GM18502 (cell line): ENCODE results near the gene CHD2.

ENCODE experiments used
- ATAC-seq: cut with Tn5 transposase; IDR thresholded peaks from one replicate; pipeline ENCODE4 v1.9.1; 2021; ENCODE audit warnings: mild to moderate bottlenecking; ENCODE audit not compliant: unreplicated experiment, poor library complexity

CHD2 gene

DNA sequence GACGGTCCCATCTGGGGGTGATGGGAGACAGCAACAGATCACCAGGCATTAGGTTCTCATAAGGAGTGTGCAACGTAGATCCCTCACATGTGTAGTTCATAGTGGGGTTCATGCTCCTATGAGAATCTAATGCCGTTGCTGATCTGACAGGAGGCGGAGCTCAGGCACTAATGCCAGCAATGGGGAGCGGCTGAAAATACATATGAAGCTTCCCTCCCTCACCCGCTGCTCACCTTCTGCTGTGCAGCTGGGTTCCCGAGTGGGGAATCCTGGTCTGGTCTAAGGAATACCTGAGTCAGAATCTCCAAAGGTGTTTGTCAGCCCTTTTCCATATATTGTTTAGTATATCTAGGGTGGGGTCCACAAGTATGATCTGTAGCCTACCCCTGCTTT is 52.3 kb downstream of the CHD2 start:
- ATAC-seq, result no peak

DNA sequence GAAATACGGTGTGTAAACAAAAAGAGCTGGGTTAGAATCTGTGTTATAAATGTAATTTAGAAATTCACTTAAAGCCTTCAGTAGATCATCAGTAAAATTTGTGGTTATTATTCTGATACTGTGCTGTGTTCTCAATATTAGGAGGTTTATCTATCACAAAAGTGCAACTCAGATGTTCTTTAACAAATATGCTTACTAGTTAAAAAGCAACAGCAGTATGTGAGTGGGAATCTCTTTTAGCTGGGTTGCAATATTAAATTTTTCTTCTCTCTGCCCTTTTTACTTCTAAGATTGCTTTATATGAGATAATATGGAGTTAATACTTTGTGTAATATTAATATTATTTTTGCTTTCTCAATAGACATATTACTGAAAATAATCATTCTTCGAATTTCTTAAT is 53.4 kb downstream of the CHD2 start:
- ATAC-seq, result no peak

DNA sequence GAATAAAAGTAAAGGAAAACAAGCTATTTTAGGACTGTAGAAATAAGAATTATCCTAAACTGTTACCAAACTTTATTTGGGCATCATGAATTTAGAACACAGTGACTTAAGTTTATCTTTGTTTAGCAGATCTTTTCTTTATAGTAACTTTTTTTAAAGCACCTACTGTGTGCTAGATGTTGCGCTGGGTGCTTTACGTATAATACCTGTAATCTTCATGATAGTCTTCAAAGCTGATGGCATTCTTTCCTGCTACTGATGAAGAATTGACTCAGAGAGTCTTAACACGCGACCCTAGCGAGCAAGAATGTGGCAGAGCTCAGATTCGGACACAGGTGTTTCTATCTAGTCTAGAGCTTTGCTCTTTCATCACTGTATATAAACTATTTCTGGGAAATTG is 53.9 kb downstream of the CHD2 start:
- no peak for ATAC-seq

DNA sequence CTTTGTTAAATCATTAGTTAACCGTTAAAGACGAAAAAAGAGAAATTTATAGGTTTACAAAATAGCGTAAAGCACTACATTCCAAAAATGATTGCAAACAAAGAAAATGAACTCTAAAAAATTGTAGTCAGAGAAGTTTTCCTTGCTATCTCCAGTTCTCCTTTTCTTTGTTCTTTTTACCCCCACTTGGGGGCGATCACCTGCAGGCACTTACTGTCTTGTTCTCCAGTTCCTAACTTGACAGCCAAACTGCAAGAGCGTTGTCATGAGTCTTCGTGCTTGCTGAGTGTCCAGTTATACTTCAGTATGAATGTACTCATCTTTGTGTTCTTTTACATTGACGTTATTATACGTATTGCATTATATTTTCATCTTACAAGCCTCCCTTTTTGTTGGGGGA is 54.5 kb downstream of the CHD2 start:
- no peak for ATAC-seq

DNA sequence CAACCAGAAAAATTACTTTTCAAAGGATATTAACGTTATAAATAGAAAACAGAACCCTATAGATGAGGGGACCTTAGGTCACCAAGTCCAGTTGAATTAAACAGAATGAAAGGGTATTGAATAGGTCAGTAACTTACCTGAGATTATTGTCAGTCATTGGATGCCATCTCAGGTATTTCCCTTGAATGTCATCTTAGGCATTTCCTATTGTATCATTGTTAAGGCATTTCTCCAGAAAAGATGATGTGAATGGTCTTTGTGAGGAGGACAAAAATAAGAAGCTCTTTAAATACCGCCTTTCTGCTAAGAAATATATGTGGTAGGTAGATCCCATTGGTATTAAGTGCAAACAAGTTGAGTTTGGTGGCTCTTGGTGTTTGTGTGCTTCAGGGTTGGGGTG is 55.6 kb downstream of the CHD2 start:
- ATAC-seq, result no peak

DNA sequence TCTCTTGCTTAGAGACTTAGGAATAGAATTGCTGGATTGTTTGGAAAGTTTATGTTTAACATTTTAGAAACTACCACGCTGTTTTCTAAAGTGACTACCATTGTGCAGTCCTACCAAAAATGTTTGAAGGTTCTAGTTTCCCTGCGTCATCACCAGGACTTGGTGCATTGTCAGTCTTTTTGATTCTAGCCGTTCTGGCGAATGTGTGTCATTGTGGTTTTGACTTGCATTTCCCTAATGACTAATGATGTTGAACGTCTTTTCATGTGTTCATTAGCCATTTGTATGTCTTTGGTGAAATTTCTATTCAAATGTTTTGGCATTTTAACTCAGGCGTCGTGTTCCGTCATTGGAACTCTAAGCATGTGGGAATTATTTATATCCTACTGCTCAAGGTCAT is 58.0 kb downstream of the CHD2 start:
- ATAC-seq, result no peak

DNA sequence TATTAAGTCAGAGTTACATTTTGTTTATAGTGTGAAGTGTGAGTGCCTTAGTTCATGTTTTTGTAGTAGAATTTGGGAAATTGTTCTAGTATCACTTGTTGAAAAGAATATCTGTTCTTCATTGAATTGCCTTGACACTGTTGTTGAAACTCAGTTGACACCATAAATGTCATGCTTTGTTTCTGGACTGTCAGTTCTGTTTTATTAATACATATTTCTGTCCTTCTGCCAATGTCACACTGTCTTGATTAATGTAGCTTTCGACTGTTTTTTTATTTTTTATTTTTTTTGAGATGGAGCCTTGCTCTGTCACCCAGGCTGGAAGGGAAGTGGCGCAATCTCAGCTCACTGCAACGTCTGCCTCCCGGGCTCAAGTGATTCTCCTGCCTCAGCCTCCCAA is 59.1 kb downstream of the CHD2 start:
- no peak for ATAC-seq

DNA sequence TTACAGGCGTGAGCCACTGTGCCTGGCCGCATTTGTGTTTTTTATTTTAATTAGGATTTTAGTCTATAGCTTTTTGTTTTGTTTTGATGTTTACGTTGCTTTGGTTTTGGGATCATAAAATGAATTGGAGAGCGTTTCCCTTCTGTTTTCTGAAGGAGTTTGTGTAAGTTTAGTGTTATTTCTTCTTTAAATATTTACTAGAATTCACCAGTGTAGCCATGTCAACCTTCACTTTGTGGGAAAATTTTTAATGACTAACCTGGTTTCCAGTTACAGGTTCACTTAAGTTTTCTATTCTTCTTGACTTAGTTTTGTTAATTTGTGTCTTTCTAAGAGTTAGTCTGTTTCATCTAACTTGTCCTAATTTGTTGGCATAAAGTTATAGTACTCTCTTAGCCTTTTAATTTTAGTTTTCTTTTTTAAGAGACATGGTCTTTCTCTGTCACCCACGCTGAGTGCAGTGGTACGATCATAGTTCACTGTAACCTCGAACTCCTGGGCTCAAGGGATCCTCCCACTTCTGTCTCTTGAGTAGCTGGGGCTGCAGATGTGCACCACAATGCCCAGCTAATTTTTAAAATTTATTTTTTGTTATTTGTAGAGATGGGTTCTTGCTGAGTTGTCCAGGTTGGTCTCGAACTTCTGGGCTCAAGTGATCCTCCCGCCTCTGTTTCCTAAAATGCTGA is 61.0 kb downstream of the CHD2 start:
- no peak for ATAC-seq

DNA sequence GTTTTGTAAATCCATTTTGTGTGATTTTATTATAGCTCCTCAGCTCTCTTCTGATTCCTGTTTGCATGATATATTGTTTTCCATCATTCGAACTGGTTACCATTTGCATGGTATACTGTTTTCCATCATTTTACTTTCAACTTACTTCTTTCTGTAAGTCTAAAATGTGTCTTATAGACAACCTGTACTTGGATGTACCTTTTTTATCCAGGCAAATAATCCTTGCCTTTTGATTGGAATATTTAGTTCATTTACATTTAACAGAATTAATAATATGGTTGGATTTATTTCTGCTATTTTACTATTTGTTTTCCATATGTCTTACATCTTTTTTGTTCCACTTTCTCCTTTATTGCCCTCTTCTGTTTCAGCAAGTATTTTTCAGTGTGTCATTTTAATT is 62.8 kb downstream of the CHD2 start:
- ATAC-seq, result no peak

DNA sequence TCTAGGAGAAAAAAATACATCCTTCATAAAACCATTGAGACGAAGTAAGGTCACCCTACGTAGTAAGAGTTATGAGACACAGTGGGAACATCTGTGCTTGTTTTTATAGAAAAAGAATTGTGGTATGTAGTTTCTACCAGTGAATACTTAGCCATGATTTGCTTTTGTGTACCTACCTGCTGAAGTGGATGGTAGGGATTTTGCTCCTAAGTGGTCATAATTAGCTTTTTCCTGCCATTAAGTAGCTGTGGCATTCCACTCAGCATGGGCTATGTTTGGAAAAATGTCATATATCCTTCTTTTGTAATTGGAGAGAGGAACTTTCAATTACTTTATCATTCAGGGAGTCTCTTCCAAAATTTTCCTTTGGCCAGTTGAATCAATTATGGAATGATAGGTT is 63.7 kb downstream of the CHD2 start:
- no peak for ATAC-seq

DNA sequence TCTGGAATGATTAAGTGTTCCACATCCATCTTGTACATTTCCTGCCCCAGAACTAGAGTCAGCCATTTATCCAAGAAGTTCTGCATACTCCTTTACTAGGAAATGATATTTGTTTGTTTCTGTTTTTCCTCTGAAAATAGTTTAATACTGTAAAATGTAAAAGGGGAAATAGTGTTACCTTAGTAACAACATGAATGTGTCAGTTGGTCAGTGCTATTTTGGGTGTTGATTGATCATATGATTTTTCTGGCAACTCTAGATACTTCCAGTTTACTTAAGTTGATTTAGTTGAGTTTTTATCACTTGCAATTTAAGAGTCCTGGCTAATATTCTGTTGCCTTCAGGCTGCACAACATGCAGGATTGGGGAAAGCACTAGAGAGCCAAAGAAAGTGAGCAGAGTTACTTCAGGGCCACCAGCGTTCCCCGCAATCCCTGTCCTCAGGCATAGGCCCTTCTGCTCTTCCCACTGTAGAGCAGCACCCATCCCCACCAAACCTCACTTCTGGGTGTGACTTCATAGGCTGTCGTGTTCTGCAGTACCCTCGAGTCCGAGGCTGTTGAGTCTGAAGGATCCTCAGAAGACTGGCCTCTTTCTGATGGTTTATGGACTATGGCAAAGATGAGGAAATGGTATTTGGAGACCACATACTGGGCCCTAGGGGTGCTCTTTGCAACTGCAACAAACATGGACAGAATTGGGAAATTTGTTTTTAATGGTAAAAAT is 69.0 kb downstream of the CHD2 start:
- no peak for ATAC-seq

DNA sequence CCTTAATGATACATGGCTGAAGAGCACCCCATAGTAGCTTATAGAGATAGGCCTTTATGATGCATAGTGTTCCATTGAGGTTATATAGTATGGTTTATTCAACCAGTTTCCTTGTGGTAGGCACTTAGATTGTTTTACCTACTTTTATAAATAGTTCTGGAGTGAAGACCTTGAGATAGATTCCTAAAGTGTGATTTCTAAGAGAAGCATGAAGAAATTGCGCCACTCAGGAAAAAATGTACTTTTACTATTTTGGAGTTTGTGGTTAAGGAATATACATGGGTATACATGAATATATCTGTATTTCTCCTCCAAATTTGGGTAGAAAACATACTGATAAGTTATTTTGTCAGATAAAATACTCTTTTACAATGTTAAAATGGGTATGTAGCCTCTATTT is 70.5 kb downstream of the CHD2 start:
- ATAC-seq, result no peak

DNA sequence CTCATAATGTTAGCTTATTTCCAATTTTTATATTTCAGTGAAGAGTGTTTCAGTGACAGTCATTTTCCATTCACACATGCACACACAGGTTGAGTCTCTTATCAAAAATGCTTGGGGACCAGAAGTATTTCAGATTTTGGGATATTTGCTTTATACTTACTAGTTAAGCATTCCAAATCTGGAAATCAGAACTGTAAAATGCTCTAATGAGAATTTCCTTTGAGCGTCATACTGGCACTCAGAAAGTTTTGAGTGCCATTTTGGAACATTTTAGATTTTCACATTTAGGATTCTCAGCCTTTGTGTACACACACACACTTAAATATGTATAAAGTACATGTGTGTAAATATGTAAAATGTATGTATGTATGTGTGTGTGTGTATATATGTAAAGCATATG is 71.0 kb downstream of the CHD2 start:
- no peak for ATAC-seq

DNA sequence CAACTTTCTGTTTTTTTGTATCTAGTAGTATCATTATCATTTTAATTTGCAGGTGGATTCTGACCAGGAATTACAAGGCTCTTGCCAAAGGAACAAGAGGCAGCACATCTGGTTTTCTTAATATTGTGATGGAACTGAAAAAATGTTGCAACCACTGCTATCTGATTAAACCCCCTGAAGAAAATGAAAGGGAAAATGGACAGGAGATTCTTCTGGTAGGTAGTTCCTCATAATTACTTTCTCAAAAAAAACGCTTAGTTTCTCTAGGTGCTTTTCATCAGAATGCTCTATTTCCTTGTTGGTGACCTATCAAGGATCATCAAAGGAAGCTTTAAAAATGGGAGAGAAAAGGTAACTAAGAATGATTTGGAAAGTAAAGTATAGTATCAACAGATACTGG is 71.6 kb downstream of the CHD2 start:
- ATAC-seq, result no peak

DNA sequence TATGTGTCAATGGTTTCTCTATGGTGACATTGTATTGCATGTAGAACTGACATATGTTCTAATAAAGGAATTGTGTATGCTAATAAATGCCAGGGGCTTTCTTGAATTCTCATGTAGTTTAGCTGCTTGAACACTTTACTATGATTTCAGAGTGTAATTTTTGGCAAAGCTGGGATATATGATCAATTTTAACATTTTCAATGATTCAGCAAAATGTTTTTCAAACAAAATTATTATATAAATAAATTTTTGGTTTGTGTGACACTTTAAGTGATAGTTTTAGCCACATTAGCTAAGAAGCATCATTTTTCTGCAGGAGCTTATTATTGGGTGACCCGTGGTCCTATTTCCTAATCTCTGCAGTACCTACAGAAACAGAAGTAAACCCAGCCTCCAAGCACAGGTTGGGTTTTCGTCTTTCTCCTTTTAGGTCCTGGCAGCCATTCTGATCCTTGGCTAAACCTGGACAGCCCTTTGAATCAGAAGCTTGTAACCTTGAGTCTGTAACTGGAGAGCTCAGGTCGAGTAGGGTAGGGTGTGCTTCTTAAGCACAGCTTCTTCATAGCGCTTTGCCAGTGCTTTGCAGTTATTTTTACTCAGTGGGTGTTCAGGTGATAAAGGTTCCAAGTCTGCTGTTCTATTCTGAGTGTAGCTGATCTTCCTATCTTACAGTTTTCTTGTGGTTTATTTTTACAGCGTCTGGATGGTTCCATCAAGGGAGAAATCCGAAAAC is 74.2 kb downstream of the CHD2 start:
- ATAC-seq, result no peak

DNA sequence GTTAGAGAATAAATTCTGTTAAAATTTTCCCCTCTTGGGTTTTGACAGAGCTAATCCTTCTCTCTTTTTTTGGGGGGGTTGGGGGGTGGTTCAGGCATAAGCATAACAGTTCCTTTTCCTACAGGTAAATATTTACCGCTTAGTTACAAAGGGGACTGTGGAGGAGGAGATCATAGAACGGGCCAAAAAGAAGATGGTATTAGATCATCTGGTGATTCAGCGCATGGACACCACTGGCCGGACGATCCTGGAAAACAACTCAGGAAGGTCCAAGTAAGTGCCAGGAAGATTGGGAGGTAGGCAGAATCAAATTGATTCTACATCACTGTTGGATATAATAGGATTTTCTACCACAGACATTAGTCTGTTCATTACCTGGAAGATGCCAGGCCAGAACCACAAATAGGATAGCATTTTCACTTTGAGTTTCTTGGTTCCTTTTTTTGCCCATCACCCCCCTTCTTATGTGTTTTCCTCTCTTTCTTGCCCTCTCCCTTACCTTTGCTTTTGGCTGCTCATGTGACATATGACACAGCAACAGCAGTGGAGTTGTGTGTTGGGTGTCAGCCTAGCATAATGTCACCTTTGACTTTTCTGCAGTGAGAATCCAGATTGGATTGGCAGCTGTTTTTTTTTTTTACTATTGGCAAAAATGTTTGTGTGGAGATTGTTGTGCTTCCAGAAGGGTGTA is 79.0 kb downstream of the CHD2 start:
- ATAC-seq, result no peak

DNA sequence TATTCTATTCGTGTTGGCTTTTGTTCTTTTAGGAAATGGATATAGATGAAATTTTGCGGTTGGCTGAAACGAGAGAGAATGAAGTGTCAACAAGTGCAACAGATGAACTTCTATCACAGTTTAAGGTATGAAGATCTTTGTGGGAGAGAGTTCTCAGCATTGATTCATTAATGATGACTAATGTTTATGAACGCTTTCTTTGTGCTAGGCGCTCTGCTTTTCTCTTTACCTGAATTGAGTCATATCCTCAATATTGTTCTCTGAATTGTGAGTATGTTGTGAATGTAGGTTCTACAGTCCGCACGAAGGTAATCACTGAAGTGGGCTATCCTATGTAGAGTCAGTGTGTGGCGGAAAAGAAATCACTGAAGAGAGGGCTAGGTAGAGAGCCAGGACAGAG is 81.2 kb downstream of the CHD2 start:
- no peak for ATAC-seq

DNA sequence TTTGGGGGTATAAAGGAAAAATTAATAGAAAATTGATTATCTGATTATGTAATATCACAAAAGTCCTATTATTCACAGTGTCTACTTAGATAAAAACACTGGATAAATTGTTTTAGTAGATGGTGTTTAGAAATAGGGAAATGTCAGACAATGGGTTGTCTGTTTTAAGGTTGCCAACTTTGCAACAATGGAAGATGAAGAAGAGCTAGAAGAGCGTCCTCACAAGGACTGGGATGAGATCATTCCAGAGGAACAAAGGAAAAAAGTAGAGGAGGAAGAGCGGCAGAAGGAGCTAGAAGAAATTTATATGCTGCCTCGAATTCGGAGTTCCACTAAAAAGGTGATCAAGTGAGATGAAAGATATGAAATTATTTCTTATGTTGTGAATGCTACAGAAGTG is 84.0 kb downstream of the CHD2 start:
- ATAC-seq, result no peak

DNA sequence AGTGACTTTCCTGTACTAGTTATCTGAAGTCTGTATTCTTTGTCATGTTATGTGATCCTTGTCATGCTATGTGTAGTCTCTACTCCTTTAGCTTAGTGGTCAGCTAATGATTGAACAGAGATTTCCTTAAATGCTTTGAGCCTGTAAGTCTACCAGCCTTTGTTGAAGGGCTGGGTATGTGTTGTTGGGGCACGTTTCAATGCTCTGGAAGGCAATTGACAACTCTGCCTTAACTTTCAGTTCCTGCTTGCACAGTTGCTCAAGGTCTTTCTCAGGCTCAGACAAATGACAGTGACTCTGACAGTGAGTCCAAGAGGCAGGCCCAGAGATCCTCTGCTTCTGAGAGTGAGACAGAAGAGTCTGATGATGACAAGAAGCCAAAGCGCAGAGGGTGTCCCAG is 89.3 kb downstream of the CHD2 start:
- ATAC-seq, result peak; percentile 72

DNA sequence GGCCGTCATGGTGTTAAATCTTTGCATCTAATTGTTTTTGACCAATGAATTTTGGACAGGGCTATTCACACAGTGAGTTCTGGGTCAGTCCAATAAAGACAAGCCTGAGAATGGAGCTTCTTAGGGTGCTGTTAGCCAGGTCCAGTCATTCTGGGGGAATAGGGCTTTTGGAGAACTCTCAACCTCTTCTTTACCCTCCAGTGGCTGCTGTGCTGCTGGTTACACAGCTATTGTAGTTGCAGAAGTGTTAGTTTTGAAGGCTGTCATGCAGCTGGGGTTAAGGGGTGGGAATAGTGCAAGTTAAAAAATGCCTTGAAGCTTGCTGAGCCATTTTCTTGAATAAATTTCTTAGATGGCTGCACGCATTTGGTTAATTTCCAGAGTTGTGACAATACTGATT is 89.9 kb downstream of the CHD2 start:
- ATAC-seq, result no peak

DNA sequence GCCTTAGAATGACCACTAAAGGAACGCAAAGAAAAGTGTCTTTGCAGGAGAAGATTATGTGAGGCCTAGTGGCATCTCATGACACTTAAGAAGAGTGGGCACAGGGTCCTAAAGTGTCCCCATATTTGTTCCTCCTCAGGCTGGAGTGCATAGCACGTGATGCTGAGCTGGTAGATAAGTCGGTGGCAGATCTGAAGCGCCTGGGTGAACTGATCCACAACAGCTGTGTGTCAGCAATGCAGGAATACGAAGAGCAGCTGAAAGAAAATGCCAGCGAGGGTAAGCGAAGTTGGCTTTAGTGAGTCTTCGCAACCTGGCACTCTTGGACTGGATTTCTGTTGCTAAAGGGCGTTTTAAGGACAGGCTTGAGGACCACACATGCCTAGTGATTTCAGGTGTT is 92.6 kb downstream of the CHD2 start:
- no peak for ATAC-seq
